Hypothalamus (tissue), 51 donors: ENCODE measurements around the gene RASGEF1C.

Experiments used
- DNase-seq, 51 donors: peaks; one replicate each; lab custom pipeline; 2025; lab: John Stamatoyannopoulos, UW

Gene RASGEF1C

DNA sequence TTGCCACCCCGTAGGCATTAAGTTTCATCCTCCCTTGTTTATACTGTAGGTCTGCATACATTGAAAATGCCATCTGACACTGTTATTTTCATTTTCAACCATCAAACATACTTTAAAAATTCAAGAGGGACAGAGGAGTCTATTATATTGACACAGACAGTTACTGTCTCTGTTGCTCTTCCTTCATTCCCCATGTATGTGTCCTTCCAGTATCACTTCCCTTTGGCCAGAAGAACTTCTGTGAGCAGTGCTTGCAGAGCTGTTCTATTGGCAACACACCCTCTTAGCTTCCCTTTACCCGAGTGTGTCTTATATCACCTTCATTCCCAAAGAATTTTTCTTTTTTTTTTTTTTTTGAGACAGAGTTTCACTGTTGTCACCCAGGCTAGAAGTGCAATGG is 42.8 kb downstream of the RASGEF1C start:
- DNase-seq: no peak

- no peak for DNase-seq
Measured at GRCh38 chr5:180162304-180162661, 46.7 kb downstream of the RASGEF1C start.

- peak in 20 of 51 donors; percentile 23 to 74 (median 46) for DNase-seq
Measured at GRCh38 chr5:180161420-180162303, 47.3 kb downstream of the RASGEF1C start.

GRCh38 chr5:180160789-180161188 is 48.2 kb downstream of the RASGEF1C start:
- no peak for DNase-seq

- DNase-seq: no peak
Measured at GRCh38 chr5:180160215-180160614, 48.8 kb downstream of the RASGEF1C start.

DNA sequence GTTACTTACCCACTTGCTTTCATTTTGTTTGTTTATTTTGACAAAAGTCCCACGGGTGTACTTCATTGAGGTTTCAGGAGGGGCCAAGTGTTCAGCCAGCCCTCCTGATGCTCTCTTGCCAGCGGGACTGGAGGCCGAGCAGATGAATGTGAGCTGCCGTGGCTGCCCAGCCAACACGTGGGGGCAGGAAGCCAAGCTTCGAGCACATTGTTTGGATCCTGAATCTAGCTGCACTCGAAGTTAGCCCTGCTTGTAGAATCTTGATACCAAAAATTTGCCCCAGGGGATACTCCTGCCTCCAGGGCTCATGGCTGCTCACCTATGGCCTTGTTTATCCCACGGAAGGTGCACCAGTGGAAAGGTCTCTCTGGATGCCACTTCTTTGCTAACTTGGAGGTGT is 49.3 kb downstream of the RASGEF1C start:
- DNase-seq: no peak

DNA sequence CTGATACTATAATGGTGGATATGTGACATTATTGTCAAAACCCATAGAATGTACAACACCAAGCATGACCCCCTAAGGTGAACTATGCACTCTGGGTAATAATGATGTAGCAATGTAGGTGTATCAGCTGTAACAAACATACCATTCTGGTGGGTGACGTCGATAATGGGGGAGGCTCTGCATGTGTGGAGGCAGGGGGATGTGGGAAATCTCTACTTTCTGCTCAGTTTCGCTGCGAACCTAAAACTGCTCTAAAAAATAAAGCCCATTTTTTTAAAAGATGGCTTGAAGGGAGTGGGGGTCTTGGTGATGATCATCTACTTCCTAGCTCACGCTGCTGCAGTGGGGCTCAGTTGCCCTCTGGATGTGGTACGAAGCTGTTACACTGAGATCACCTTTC is 51.1 kb downstream of the RASGEF1C start:
- DNase-seq: no peak

GRCh38 chr5:180156141-180156540 is 52.9 kb downstream of the RASGEF1C start:
- DNase-seq: no peak

DNA sequence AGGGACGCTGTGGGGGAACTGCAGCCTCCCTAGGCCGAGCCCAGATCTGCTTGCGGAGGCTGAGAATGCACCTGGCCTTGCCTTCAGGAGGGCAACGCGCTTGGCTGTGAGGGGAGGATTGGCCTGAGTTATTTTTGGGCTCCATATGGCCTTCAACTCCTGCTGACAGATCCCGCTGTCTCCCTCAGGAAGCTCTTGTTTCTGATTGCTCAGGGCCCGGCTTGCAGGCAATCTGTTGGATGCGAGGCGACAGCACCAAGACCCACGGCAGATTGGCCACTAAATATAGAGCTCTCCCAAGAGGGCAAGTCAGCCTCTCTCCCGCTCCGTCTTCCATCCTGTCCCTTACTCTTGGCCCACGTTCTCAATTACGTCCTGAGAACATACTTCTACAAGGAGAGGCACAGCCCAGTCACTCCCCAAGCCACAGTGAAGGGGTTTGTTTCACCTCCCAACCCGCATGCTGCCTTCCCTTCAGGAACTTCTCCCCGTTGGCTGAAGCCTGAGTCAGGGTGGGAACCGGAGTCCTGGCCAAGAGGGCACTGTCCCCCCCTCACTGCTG is 53.6 kb downstream of the RASGEF1C start:
- no peak for DNase-seq

DNA sequence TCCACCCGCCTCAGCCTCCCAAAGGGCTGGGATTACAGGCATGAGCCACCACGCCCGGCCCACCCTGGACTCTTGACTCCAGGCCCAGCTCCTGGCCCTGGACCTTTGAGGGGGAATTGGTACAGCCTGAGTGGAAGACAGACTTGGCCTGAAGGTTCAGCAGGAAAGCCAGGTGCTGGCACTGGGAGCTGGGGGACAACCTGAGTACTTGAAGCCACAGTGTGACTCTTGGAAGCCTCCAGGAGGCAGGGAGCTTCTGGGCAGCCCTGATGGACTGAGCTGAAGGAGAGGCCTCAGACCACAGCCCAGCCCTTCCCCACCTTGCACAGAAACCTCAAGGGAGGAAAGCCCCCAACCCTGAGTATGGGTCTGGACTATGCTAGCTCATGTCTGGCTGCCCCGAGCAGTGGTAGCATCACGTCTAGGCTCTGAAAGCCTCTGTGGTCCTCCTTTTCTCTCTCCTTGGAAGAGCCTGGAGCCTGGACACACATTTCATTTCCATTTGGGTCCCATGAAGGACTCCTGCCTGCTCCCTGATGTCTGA is 54.1 kb downstream of the RASGEF1C start:
- DNase-seq: no peak

DNA sequence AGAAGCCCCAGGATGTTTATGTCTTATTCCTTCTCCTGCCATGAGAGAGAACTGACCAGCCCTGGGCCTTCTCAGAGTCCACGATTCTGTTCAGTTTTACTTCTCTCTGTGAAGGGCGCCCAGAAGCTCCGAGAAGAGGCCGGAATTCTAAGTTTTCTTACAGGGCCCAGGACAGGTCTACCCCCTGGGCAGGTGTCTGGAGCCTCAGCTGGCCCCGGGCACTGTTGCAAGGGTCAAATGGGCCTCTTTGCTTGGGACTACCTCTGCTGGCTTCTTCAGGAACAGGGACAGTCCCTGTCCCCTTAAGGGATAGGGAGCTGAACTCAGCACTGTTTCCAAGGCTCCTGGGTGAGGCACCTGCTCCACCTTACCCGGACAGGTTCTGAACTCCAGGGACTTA is 55.0 kb downstream of the RASGEF1C start:
- no peak for DNase-seq

DNA sequence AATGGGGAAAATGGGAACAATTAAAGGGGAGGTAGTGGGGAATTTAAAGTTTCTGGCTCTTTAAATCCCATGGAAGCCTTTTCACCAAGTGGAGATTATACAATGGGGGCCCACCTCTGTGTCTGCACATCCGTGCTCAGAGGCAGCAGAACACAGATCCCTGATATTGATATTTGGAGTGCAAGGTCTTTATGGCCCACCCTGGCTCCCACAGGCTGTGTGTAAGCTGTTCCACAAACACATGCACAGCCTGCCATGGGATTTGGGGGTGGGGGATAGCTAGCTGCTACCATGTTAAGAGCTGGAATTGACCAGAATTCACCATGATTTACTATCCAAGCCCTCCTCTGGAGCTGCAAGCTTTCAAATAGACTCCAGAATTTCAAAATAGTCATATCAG is 55.9 kb downstream of the RASGEF1C start:
- no peak for DNase-seq

- no peak for DNase-seq
Measured at GRCh38 chr5:180143656-180144364, 65.2 kb downstream of the RASGEF1C start.

DNA sequence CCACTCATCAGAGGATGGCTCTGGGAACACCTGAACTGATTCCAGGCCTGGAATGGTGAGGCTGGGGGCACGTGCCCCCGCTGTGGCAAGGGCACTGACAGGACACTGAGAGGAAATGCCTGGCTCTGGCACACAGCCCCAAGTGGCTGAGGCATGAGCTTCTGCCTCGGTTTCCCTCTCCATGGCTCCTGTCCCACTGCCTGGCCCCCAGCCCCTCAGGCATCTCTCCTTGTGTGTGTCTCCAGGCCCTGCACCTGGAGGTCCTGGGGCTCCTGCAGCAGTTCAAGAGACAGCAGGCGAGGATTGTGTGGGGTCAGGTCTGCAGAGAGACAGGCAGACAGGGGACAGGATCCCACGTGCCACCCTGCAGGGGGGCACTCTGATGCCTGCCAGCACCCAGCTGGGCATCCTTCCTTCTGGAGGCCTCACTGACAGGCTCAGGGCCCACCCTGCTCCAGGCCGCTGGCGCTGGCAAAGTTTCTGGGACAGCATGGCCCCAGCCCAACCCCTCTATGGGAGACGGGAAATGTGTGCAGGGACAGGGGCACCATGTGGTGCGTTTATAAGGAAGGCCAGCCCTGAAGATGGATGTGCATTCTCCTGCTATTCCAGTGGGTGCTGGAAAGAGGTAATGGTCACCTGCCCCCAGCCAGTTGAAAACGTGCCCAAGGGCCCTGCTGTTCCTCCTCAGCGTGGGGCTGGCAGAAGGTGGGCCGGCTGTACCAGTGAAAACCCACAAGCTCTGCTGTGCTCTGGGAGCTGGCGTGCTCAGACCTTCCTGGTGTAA is 66.0 kb downstream of the RASGEF1C start:
- DNase-seq: no peak

DNA sequence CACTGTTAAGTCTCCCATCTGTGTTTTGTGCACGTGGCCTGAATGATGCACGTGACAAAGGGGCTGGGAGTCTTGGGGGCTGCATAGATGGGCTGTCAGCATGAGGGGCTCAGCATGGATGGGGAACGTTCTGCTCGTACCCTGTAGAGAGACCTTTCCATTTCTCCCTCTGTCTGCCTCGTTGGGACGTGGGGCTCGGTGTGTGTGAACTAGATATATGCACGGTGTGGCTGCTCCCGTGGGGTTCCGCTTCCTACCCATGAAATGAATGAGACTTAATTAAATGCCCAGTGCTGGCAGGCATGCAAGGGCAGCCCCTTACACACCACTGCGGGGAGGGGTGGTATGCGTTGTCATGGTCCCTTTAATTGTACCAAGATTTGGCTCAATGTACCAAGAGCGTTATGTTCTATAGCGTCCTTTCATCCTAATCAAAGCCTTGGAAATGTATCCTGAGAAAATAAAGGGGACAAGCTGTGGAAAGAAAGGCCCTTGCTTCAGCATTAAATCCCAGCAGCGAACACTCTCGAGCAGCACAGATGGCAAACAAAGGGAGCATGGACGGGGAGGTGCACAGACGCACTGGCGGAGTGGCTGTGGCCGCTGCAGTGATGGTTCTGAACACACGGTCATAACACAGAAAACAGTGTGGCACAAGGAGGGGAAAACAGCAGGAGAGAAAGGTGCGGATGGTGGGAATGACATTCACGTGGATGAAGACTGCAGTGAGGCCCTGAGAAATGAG is 66.8 kb downstream of the RASGEF1C start:
- DNase-seq: peak in 1 of 51 donors; percentile 22

GRCh38 chr5:180141068-180141660 is 67.8 kb downstream of the RASGEF1C start:
- no peak for DNase-seq

DNA sequence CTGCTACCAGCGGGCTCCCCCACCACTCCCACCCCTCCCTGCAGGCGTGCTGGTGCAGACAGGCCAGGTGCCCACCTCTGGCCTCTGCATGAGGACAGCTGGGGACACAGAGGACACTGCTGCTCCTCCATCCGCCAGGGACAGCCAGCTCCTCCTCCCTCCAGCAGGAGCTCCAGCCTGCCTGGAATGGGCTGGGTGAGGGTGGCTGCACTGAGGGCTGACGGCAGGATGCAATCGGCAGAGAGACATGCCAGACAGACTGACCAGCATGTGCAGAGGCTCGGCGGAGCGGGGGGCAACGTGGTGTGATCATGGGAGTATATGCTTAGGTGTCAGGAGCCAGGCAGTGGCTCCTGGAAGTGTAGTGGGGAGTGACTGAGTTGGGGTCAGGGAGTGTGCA is 68.4 kb downstream of the RASGEF1C start:
- DNase-seq: no peak

DNA sequence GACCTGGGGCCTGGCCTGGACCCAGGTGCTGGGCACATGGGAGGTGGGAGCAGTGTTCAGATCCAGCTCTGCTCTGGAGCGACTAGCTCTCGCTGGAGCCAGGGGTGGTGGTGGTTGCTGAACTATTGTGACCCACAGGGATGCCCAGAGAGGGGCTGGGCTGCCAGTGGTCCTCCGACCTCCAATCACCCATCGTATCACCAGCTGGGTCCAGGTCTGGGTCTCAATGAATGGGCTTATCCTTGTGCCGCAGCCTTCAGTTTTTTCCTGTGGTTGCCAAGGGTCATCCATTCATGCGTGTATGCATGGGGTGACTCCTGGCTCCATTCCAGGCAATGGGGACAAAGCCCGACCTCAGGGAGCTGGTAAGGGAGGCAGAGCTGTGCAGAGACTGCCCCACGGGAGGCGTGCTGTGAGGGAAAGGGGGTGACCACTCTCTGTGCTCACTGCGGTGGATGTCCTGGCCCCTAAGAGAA is 68.9 kb downstream of the RASGEF1C start:
- DNase-seq: peak in 1 of 51 donors; percentile 25

DNA sequence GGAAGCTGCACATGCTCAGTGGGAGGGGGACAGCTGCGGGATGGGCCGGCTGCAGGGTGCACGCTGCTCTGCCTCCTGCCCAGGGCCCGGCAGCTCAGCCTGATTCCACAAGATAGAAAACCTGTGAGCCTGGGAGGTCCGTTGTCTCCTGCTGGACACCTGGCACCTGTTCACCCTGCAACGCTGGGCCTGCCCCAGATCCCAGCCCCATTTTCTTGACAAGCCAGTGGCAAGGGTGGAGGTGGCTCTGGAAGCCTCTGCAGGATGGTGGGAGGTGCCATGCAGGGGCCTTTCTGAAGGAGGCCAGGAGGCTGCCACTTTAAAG is 69.3 kb downstream of the RASGEF1C start:
- DNase-seq: no peak
